ENCODE measurements around the gene IMPACT.

DNA sequence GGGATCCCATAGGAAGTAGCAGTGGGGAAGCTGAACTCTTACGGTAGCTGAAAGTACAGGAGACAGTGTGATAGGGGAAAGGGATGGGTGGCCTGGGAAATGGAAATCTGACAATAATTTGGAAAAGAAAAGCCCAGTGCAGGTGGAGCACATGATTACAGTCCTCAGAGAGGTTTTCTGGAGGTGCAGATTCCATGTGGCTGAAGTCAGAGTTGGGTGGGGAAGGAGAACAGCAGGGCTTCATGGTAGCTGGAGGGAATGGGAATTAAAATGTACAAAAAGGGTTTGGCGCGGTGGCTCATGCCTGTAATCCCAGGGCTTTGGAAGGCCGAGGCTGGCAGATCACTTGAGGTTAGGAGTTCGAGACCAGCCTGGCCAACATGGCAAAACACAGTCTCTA, 46.1 kb downstream of the IMPACT start:
- TF ChIP-seq, protein P1, sequence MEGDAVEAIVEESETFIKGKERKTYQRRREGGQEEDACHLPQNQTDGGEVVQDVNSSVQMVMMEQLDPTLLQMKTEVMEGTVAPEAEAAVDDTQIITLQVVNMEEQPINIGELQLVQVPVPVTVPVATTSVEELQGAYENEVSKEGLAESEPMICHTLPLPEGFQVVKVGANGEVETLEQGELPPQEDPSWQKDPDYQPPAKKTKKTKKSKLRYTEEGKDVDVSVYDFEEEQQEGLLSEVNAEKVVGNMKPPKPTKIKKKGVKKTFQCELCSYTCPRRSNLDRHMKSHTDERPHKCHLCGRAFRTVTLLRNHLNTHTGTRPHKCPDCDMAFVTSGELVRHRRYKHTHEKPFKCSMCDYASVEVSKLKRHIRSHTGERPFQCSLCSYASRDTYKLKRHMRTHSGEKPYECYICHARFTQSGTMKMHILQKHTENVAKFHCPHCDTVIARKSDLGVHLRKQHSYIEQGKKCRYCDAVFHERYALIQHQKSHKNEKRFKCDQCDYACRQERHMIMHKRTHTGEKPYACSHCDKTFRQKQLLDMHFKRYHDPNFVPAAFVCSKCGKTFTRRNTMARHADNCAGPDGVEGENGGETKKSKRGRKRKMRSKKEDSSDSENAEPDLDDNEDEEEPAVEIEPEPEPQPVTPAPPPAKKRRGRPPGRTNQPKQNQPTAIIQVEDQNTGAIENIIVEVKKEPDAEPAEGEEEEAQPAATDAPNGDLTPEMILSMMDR (IDR thresholded peaks at IDR 0.05), result no peak
- TF ChIP-seq POLR2A (IDR thresholded peaks at IDR 0.05), result no peak
